H1 (cell line): ENCODE data around the gene CUX1.

Source experiments
- CEBPB ChIP-seq: IDR thresholded peaks from 2 replicates; pipeline ENCODE4 v1.6.1; 2012; ENCODE audit warnings: low read depth, low read length
- CHD1 ChIP-seq: IDR thresholded peaks from 2 replicates; pipeline ENCODE4 v1.6.1; 2012; ENCODE audit warnings: low read depth, low read length, improper control_type of control experiment
- CTCF ChIP-seq, 3 experiments: IDR thresholded peaks; 1 replicate in 2 of 3; 2 replicates in 1 of 3; pipeline versions ENCODE4 v1.5.1 to v1.6.1; 2011; ENCODE audit warnings: low read length in 3 of 3, mild to moderate bottlenecking in 3 of 3, inconsistent platforms in 2 of 3, low read depth in 1 of 3, moderate library complexity in 1 of 3; ENCODE audit not compliant: insufficient read depth in 1 of 3; ENCODE audit errors: control extremely low read depth in 1 of 3
- EP300 ChIP-seq, 2 experiments: IDR thresholded peaks; 1 replicate in 1 of 2; 2 replicates in 1 of 2; pipeline ENCODE4 v1.6.1; 2011 to 2012; ENCODE audit warnings: low read depth in 2 of 2, low read length in 2 of 2, mild to moderate bottlenecking in 2 of 2, borderline replicate concordance in 1 of 2, inconsistent platforms in 1 of 2, moderate library complexity in 1 of 2
- GABPA ChIP-seq: IDR thresholded peaks from 2 replicates; pipeline ENCODE4 v1.6.1; 2011; ENCODE audit warnings: mild to moderate bottlenecking, low read length, moderate library complexity, borderline replicate concordance; ENCODE audit not compliant: insufficient read depth
- JUND ChIP-seq: IDR thresholded peaks from 2 replicates; pipeline ENCODE4 v1.6.1; 2011; ENCODE audit warnings: mild to moderate bottlenecking, improper control_type of control experiment, low read length
- NRF1 ChIP-seq: IDR thresholded peaks from 2 replicates; pipeline ENCODE4 v1.6.1; 2011; ENCODE audit warnings: mild to moderate bottlenecking, low read depth, low read length, improper control_type of control experiment
- POLR2A ChIP-seq, 2 experiments: IDR thresholded peaks; 1 replicate in 1 of 2; 2 replicates in 1 of 2; pipeline ENCODE4 v1.6.1; 2011; ENCODE audit warnings: low read depth in 2 of 2, low read length in 2 of 2, mild to moderate bottlenecking in 2 of 2; ENCODE audit errors: control extremely low read depth in 1 of 2
- TAF1 ChIP-seq: IDR thresholded peaks from 2 replicates; pipeline ENCODE4 v1.6.1; 2011; ENCODE audit warnings: mild to moderate bottlenecking, low read depth, low read length
- TEAD4 ChIP-seq: IDR thresholded peaks from 2 replicates; pipeline ENCODE4 v1.6.1; 2012; ENCODE audit warnings: low read depth, low read length, inconsistent platforms, mixed read lengths
- YY1 ChIP-seq: IDR thresholded peaks from 2 replicates; pipeline ENCODE4 v1.6.1; 2011; ENCODE audit warnings: low read depth, mild to moderate bottlenecking, low read length

GRCh38 chr7:101922631-101923601, 105.5 kb downstream of the CUX1 start:
- no peak for TF ChIP-seq EP300 (IDR thresholded peaks at IDR 0.05; ENCODE audit: borderline replicate concordance in 1 of 2, low read depth in 2 of 2, low read length in 2 of 2)
- no peak for TF ChIP-seq CTCF (IDR thresholded peaks at IDR 0.05; ENCODE audit: control extremely low read depth in 1 of 3, insufficient read depth in 1 of 3, low read depth in 1 of 3, low read length in 3 of 3)
- TF ChIP-seq TEAD4, result no peak
- no peak for TF ChIP-seq CHD1
- no peak for TF ChIP-seq YY1
- no peak for TF ChIP-seq GABPA
- TF ChIP-seq POLR2A (IDR thresholded peaks at IDR 0.05; ENCODE audit: control extremely low read depth in 1 of 2, low read depth in 2 of 2, low read length in 2 of 2), result no peak
- no peak for TF ChIP-seq JUND
- no peak for TF ChIP-seq NRF1
- TF ChIP-seq TAF1, result no peak
- TF ChIP-seq CEBPB, result no peak
